H1 (cell line): ENCODE data around the gene DYDC2. TPM values are rescaled to one million over a fixed set of nuclear protein-coding genes. Genes with fewer than 3 reads are reported as not detected.

ENCODE experiments used
- CHD1 ChIP-seq: IDR thresholded peaks from 2 replicates; pipeline ENCODE4 v1.6.1; 2012; ENCODE audit warnings: low read depth, low read length, improper control_type of control experiment
- CHD7 ChIP-seq: fragments of 300-600 bp; sonication (generic); IDR thresholded peaks from 2 replicates; pipeline ENCODE4 v1.7.1; 2012; ENCODE audit warnings: low read length, moderate library complexity, mild to moderate bottlenecking, inconsistent platforms; ENCODE audit not compliant: insufficient replicate concordance
- polyA plus RNA-seq, 7 experiments: library from polyadenylated mRNA; depleted of rRNA in 3 of 7; stranded (reverse) in 5 of 7; unstranded in 2 of 7; fragments of >200 nt in 5 of 7; fragments of 200-250 nt in 2 of 7; gene quantifications; 1 replicate in 5 of 7; 2 replicates in 1 of 7; 4 replicates in 1 of 7; pipeline versions ENCODE4 v1.2.1 to v1.2.3, GENCODE V29; 2011 to 2013; ENCODE audit warnings: missing spikeins in 2 of 7, mixed read lengths in 2 of 7
- total RNA-seq: library from RNA; stranded (reverse); fragmentation: NEBNext Ultra II Directional; extraction: Animal tissue kit (Norgen Biotek cat#: 25700); gene quantifications from 2 replicates; pipeline ENCODE4 v1.2.1, GENCODE V29; 2021

DYDC2 gene
- total and polyA plus RNA-seq, 2 of the 8 experiments (the other 6 are each of a cell fraction or from before 2014, with no cell fraction given): 1.5 to 5.2 TPM

- TF ChIP-seq CHD7 (no peak), CHD1 (no peak)
- TF ChIP-seq, all 59 proteins: peak for 0
These were observed 36.8 kb upstream of the DYDC2 start (continued) for GRCh38 chr10:80319725-80320290.
